HG03064 (cell line): Measurements from ENCODE around the gene MRAS.

Experiments
- ATAC-seq: cut with Tn5 transposase; IDR thresholded peaks from one replicate; pipeline ENCODE4 v1.9.1; 2021; ENCODE audit warnings: low read depth; ENCODE audit not compliant: unreplicated experiment

The MRAS gene

DNA sequence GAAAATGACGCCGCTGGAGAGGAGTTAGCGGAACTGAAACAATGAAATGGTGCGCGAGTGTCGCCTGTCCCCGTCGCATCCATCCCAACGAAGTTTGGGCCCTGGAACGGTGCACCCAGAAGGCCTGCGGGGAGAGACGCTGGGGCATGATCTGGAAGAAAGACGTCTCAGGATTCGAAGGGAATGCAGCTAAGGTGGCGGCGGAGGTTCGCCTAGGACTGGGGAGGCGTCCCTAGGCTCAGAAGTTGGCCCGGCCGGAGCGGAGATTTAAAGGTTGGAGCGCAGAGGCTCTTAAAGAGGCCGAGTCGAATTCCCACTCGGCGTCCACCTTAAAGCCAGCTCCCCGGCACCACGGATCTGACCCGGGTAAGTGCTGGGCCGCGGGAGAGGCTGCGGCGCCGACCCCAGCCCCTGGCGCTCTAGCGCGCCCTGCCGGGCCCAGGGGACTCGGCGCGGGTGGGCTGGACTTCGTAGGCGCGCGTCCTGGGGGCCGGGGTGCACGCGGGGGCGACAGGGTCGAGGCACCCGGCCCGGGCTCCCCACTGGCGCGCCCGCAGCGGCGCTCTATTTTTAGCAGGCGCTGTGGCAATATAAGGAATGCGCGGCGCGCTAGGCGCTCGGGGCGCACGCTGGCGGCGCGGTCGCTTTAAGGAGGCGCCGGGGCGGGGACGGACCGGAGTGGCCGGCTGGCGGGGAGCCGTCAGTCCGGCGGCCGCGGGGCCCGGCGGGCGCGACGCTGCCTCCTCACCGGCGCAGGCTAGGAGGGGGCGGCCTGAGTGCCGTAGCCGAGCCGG is at the start of gene MRAS:
Gene MRAS (plus strand): TSS at position 620 of the 794 bp plus-strand sequence. CDS start 24,305 bp downstream, outside the sequence.
- ATAC-seq = no peak

GRCh38 chr3:138300647-138301046 is 47.7 kb upstream of the MRAS start:
- ATAC-seq = no peak

DNA sequence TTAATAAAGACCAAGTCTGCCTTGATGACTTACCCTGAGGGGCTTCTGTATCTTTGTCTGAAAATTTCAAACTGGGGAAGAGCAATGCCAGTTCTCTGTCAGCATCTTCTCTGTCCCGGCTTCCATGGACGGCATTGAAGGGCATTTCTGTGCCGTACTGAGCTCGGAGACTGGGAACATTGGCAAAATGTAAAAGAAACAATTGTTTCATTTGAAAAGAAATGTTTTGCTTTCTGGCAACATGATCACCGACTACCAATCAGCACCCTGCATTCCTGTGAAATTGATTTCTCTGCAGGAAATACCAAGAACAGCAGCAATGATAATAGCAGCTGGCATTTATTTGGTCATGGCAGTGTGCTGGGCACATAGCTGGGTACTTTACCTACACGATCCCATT is 44.9 kb upstream of the MRAS start:
- no peak for ATAC-seq

DNA sequence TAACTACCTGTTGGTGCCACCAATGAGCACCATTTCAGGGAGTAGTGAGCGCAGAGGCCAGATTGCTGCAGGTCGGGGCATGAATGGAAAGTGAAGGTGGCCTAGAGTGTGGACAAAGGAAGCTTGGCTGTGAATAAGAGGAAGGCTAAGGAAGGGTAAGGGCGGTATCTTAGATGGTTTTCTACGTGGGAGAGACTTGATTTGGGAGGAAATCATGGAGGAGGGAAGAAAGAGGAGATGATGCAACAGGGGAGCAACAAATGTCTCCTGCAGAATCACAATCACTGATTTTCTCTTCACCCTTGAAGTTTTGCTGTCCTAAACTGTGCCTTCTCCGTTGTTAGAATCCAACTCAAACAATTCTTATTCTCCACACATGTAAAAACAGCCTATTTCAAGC is 40.5 kb upstream of the MRAS start:
- no peak for ATAC-seq

- ATAC-seq = no peak
Observed at GRCh38 chr3:138308783-138309182, 39.6 kb upstream of the MRAS start.

DNA sequence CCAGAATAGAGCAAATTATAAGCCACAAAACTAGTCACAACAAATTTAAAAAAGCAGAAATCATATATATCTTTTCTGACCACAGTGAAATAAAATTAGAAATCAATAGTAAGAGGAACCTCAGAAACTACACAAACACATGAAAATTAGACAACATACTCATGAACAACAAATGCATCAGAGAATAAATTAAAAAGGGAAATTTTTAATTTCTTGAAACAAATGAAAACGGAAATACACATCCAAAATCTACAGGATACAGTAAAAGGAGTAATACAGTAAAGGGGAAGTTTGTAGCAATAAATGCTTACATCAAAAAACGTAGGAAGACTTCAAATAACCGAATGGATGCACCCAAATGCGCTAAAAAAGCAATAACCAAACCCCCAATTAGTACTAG is 37.9 kb upstream of the MRAS start:
- no peak for ATAC-seq

DNA sequence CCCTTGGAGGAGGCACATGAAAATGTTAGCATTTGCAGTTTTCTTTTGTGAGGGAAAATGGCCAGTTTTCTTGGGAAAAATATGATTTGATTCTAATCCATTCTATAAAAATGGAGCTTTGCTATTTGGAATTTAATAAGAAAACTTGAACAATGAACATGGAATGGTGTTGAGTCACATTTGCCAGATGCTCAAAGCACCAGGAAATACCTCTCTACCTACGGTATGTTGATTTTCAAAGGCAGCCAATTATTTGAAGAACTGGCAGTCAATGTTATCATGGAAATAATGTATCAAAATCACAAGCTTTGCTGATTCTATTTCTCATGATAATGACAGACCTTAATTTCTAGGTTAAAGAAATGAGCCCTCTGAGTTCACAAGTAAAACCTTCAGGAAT is 33.6 kb upstream of the MRAS start:
- no peak for ATAC-seq

- ATAC-seq = no peak
Observed at GRCh38 chr3:138317687-138318086, 30.7 kb upstream of the MRAS start.

- no peak for ATAC-seq
Observed at GRCh38 chr3:138323971-138324370, 24.4 kb upstream of the MRAS start.

GRCh38 chr3:138325990-138326389 is 22.4 kb upstream of the MRAS start:
- no peak for ATAC-seq

GRCh38 chr3:138326866-138327595 is 21.3 kb upstream of the MRAS start:
- ATAC-seq = no peak

- ATAC-seq = no peak
Observed at GRCh38 chr3:138327831-138328230, 20.5 kb upstream of the MRAS start.

DNA sequence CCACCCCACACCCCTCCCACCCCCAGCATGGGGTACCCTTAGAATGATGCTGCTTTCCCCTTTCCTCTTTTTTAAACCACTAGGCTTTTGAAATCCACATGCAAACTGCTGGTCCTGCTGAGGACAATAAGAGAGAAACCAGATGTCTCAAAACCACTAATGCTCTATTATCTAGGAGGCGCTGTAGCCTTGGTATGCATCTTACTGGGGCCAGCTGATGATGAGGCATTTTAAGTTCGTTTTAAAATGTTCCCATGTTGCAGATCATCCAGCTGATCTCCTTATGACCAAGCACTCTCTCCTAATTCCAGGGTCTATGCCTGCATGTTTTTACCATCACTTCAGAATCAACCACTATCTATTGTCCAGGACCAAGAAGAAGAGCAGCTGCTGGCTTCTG is 20.0 kb upstream of the MRAS start:
- no peak for ATAC-seq

DNA sequence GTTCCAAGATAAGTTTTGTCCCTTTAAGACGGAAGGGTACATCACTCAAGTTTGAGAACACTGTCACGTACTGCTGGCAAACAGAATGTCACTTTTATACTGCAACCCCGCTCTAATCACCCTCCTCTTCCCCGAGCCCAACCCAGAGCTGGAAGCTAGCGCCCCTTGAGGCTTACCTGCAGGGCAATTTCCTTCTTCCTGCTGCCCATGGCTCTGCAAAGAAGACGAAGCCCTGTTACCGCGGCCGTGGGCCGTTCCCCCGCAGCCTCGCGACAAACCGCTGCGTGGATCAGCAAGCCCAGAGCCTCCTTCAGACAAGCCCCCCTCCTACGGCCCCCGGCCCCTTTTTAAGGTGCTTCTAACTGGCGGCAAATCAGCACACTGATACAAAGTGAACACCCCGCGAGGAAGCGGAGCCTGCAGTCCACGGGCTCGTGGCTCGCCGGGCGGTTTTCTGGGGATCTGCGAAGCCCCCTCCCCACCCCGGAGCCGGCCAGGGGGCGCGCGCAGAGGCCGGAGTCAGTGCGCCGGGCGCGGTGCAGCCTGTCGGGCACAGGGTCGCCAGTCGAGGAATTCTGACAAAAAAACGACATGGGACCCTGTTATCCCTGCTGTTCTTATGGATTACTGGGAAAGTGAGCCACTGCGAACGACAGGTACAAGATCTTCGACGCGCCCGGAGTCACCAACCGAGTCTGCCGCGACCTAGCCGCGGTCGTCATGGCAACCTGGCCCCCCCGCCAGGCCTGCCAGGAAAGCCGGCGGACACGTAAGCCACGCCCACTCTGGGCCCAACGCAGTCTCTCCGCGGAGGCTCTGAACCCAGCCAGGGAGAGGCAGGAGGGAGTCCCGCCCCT is 19.0 kb upstream of the MRAS start, which contains the start of gene NME9:
Gene NME9 (minus strand): TSS at position 725 of the 857 bp plus-strand sequence. CDS start 516 bp downstream, at position 209.
- ATAC-seq = peak; percentile 68

DNA sequence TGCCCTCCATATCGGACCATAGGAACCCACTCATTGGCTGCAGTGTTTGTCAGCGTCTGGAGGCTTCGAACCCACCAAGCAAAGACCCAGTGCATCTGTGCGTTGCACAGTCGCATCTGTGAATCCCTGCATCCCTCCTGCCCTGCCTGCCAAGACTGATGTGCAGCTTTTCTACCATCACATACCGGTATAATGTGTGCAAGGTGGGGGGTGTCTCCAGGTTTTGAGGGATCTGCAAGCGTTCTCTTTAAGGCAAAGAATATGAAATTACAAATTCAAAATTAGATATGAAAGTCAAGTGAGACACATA is 18.4 kb upstream of the MRAS start:
- ATAC-seq = no peak

GRCh38 chr3:138331143-138331894 is 17.1 kb upstream of the MRAS start:
- no peak for ATAC-seq

GRCh38 chr3:138332472-138333073 is 15.8 kb upstream of the MRAS start:
- no peak for ATAC-seq

- no peak for ATAC-seq
Observed at GRCh38 chr3:138334608-138335007, 13.8 kb upstream of the MRAS start.

- no peak for ATAC-seq
Observed at GRCh38 chr3:138336454-138336999, 11.9 kb upstream of the MRAS start.

DNA sequence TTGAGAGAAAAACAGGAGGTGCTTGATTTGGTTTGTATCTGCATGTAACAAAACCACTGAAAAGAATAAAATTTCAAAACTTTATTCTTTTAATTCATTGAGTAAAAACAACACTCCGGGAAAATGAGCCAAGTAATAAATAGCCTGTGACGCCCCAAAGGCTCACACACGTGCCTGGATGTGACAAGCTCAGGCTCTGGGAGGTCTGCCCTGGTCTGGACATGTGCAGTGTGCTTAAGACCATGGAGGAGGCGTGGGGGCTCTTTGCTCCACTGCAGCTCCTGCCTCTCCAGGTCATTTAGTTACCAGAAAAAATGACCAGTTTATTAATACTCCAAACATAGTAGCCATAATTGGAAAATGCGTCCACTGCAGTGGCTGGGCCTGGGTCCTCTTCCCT is 10.1 kb upstream of the MRAS start:
- ATAC-seq = no peak
